ENCODE measurements around the gene GAB2.

- TF ChIP-seq CTCF (IDR thresholded peaks at IDR 0.05) (no peak), POLR2A (IDR thresholded peaks at IDR 0.05) (no peak)
These were observed 212.4 kb downstream of the GAB2 start for GRCh38 chr11:78205256-78205655.
